HepG2 (cell line): ENCODE results near the gene TVP23A. TPM values are rescaled to one million over a fixed set of nuclear protein-coding genes. Genes with fewer than 3 reads are reported as not detected.

Experiments used
- ARID5B ChIP-seq: IDR thresholded peaks from 2 replicates; pipeline ENCODE4 v1.4.0; 2020; ENCODE audit warnings: mild to moderate bottlenecking, missing genetic modification reagents
- CREB3 ChIP-seq: sonication (generic); formaldehyde crosslinking; IDR thresholded peaks from 2 replicates; pipeline ENCODE4 v1.5.0; 2020; ENCODE audit warnings: missing genetic modification reagents
- FUBP1 ChIP-seq: sonication (generic); formaldehyde crosslinking; IDR thresholded peaks from 2 replicates; pipeline ENCODE4 v1.5.1; 2020; ENCODE audit warnings: missing genetic modification reagents, mild to moderate bottlenecking, borderline replicate concordance
- GABPA ChIP-seq, 2 experiments: IDR thresholded peaks; 2 replicates each; pipeline ENCODE4 v1.6.1; 2011 to 2016; ENCODE audit warnings: low read depth in 2 of 2, low read length in 1 of 2, missing biosample characterization in 1 of 2, missing genetic modification characterization in 1 of 2
- KLF16 ChIP-seq, 2 experiments: sonication (generic) in 1 of 2; formaldehyde crosslinking in 1 of 2; IDR thresholded peaks; 2 replicates each; pipeline versions ENCODE4 v1.6.1 to v1.8.0; 2016 to 2023; ENCODE audit warnings: missing genetic modification reagents in 2 of 2, missing compliant biosample characterization in 1 of 2
- PBX2 ChIP-seq: IDR thresholded peaks from 2 replicates; pipeline ENCODE4 v1.6.1; 2016; ENCODE audit warnings: control low read depth
- PHF21A ChIP-seq: sonication (generic); formaldehyde crosslinking; IDR thresholded peaks from 2 replicates; pipeline ENCODE4 v1.5.0; 2020; ENCODE audit warnings: mild to moderate bottlenecking, missing genetic modification reagents
- SALL1 ChIP-seq: sonication (generic); formaldehyde crosslinking; IDR thresholded peaks from 2 replicates; pipeline ENCODE4 v1.8.0; 2022; ENCODE audit warnings: mild to moderate bottlenecking, missing genetic modification reagents
- SATB2 ChIP-seq: sonication (generic); formaldehyde crosslinking; IDR thresholded peaks from 2 replicates; pipeline ENCODE4 v1.5.0; 2020; ENCODE audit warnings: missing genetic modification reagents
- SIX4 ChIP-seq: sonication (generic); formaldehyde crosslinking; IDR thresholded peaks from 2 replicates; pipeline ENCODE4 v1.4.0; 2020; ENCODE audit warnings: missing genetic modification reagents
- SNAI1 ChIP-seq: sonication (generic); formaldehyde crosslinking; IDR thresholded peaks from 2 replicates; pipeline ENCODE4 v1.5.0; 2020; ENCODE audit warnings: mild to moderate bottlenecking, missing genetic modification reagents, borderline replicate concordance
- THAP11 ChIP-seq: IDR thresholded peaks from 2 replicates; pipeline ENCODE4 v1.6.1; 2016; ENCODE audit warnings: missing biosample characterization, missing genetic modification reagents
- ZHX1 ChIP-seq: sonication (generic); formaldehyde crosslinking; IDR thresholded peaks from 2 replicates; pipeline ENCODE4 v1.8.1; 2022; ENCODE audit warnings: low read depth, mild to moderate bottlenecking, missing genetic modification reagents
- ZNF501 ChIP-seq: sonication (generic); formaldehyde crosslinking; IDR thresholded peaks from 2 replicates; pipeline ENCODE4 v1.5.1; 2020; ENCODE audit warnings: mild to moderate bottlenecking, moderate library complexity, missing genetic modification reagents
- ZNF784 ChIP-seq: sonication (generic); formaldehyde crosslinking; IDR thresholded peaks from 2 replicates; pipeline ENCODE4 v1.5.1; 2020; ENCODE audit warnings: missing genetic modification reagents, mild to moderate bottlenecking, borderline replicate concordance
- polyA plus RNA-seq, 8 experiments: library from polyadenylated mRNA; depleted of rRNA in 3 of 8; stranded (reverse) in 7 of 8; unstranded in 1 of 8; fragments of >200 nt; fragmentation: Illumina TruSeq in 4 of 8; extraction: Trizol in 4 of 8; gene quantifications; 2 replicates each; pipeline versions ENCODE4 v1.2.1 to v1.2.3, GENCODE V29; 2011 to 2016; ENCODE audit warnings: low read depth in 4 of 8, missing spikeins in 1 of 8, mixed read lengths in 1 of 8; ENCODE audit not compliant: insufficient read depth in 1 of 8
- total RNA-seq, 5 experiments: library from RNA; depleted of rRNA; stranded (reverse); fragments of >200 nt; fragmentation: Illumina TruSeq; extraction: Trizol; gene quantifications; 2 replicates each; pipeline ENCODE4 v1.2.3, GENCODE V29; 2016; ENCODE audit warnings: low read depth in 1 of 5

Gene TVP23A
- total and polyA plus RNA-seq, 2 of the 13 experiments (the other 11 are each of a cell fraction or from before 2014, with no cell fraction given), result not detected

GRCh38 chr16:10738231-10739077, 80.1 kb downstream of the TVP23A start (continued):
- TF ChIP-seq FUBP1 (CRISPR knock-in tag), result peak; percentile 77; the same call in 1 of the 2 replicates
- peak in 1 of 2 experiments; percentile 41; a peak in 1 of 4 replicates for TF ChIP-seq KLF16 (CRISPR knock-in tag; IDR thresholded peaks at IDR 0.05)
- no peak for TF ChIP-seq ZHX1 (CRISPR knock-in tag)
- peak; percentile 69 for TF ChIP-seq ZNF501 (CRISPR knock-in tag)
- TF ChIP-seq ZNF784 (CRISPR knock-in tag), result no peak
- TF ChIP-seq GABPA (IDR thresholded peaks at IDR 0.05; ENCODE audit: low read depth, low read length), result no peak
- TF ChIP-seq GABPA (CRISPR knock-in tag; IDR thresholded peaks at IDR 0.05; ENCODE audit: low read depth), result no peak; the same call in 1 of the 2 replicates
- peak; percentile 76 for TF ChIP-seq ARID5B (CRISPR knock-in tag)
- TF ChIP-seq CREB3 (CRISPR knock-in tag), result 0 out of 2 replicates have a peak, but pooled peaks have one; percentile 46
- peak; percentile 53 for TF ChIP-seq THAP11 (CRISPR knock-in tag)
- TF ChIP-seq SIX4, result peak; percentile 78; the same call in 1 of the 2 replicates
- TF ChIP-seq PBX2 (CRISPR knock-in tag), result peak; percentile 53; the same call in 1 of the 2 replicates
- peak; percentile 53; the same call in 1 of the 2 replicates for TF ChIP-seq SALL1 (CRISPR knock-in tag)
- peak; percentile 49; the same call in 1 of the 2 replicates for TF ChIP-seq PHF21A (CRISPR knock-in tag)
- TF ChIP-seq SNAI1 (CRISPR knock-in tag), result 0 out of 2 replicates have a peak, but pooled peaks have one; percentile 54
- TF ChIP-seq SATB2 (CRISPR knock-in tag), result no peak
